GM21717 (cell line): ENCODE data around the gene EAF2.
"Not testable (repeated sequence)": the region's sequence is repeated elsewhere in the genome, so short reads cannot be mapped to it uniquely, and the experiment has no call there.

ENCODE experiments used
- ATAC-seq: cut with Tn5 transposase; IDR thresholded peaks from one replicate; pipeline ENCODE4 v1.9.1; 2021; ENCODE audit warnings: mild to moderate bottlenecking, moderate library complexity; ENCODE audit not compliant: unreplicated experiment

EAF2 gene

GRCh38 chr3:121857778-121858177, 22.8 kb downstream of the EAF2 start:
- ATAC-seq = not testable (repeated sequence)

- not testable (repeated sequence) for ATAC-seq
Measured at GRCh38 chr3:121863247-121863646, 28.2 kb downstream of the EAF2 start.

- no peak for ATAC-seq
Measured at GRCh38 chr3:121863801-121864200, 28.8 kb downstream of the EAF2 start.

GRCh38 chr3:121869736-121870135, 34.7 kb downstream of the EAF2 start:
- no peak for ATAC-seq

- ATAC-seq = no peak
Measured at GRCh38 chr3:121870717-121871116, 35.7 kb downstream of the EAF2 start.

- ATAC-seq = no peak
Measured at GRCh38 chr3:121871430-121871829, 36.4 kb downstream of the EAF2 start.

GRCh38 chr3:121878411-121878810, 43.4 kb downstream of the EAF2 start:
- no peak for ATAC-seq

GRCh38 chr3:121883507-121883906, 48.5 kb downstream of the EAF2 start:
- no peak for ATAC-seq

GRCh38 chr3:121885386-121885785, 50.4 kb downstream of the EAF2 start:
- no peak for ATAC-seq

GRCh38 chr3:121894301-121894990, 59.4 kb downstream of the EAF2 start, which contains the start of gene SLC15A2:
SLC15A2 (plus strand) TSS chr3:121894401; CDS start chr3:121894477, 76 bp downstream.
- ATAC-seq = no peak

GRCh38 chr3:121895121-121895520, 60.1 kb downstream of the EAF2 start:
- ATAC-seq = no peak

GRCh38 chr3:121895736-121896135, 60.7 kb downstream of the EAF2 start:
- ATAC-seq = no peak

- ATAC-seq = no peak
Measured at GRCh38 chr3:121896823-121897222, 61.8 kb downstream of the EAF2 start.

- ATAC-seq = no peak
Measured at GRCh38 chr3:121897296-121897695, 62.3 kb downstream of the EAF2 start.

- no peak for ATAC-seq
Measured at GRCh38 chr3:121913305-121913990, 78.4 kb downstream of the EAF2 start.

- no peak for ATAC-seq
Measured at GRCh38 chr3:121914081-121914998, 79.3 kb downstream of the EAF2 start.

GRCh38 chr3:121916189-121916588, 81.2 kb downstream of the EAF2 start:
- ATAC-seq = no peak

- ATAC-seq = no peak
Measured at GRCh38 chr3:121918779-121919483, 83.9 kb downstream of the EAF2 start.

GRCh38 chr3:121924734-121925133, 89.7 kb downstream of the EAF2 start:
- no peak for ATAC-seq

- no peak for ATAC-seq
Measured at GRCh38 chr3:121926380-121926779, 91.4 kb downstream of the EAF2 start.
